Duodenal mucosa (tissue), 2 donors: ENCODE measurements around the gene MAN1A1.

ENCODE experiments used
- H3K27ac ChIP-seq: one replicate; pipeline ENCODE4 v1.7.0; 2013; ENCODE audit warnings: low read depth, low read length
- H3K27me3 ChIP-seq, 2 donors: one replicate each; pipeline ENCODE4 v1.7.0; 2013; ENCODE audit warnings: low read length in 2 of 2, control low read depth in 1 of 2; ENCODE audit not compliant: insufficient read depth in 2 of 2, control insufficient read depth in 1 of 2
- H3K36me3 ChIP-seq, 2 donors: one replicate each; pipeline ENCODE4 v1.7.0; 2013; ENCODE audit warnings: low read length in 2 of 2, control low read depth in 1 of 2; ENCODE audit not compliant: insufficient read depth in 2 of 2, control insufficient read depth in 1 of 2
- H3K4me1 ChIP-seq, 2 donors: one replicate each; pipeline ENCODE4 v1.7.0; 2013; ENCODE audit warnings: low read length in 2 of 2, control low read depth in 1 of 2; ENCODE audit not compliant: insufficient read depth in 2 of 2, control insufficient read depth in 1 of 2
- H3K4me3 ChIP-seq, 2 donors: one replicate each; pipeline ENCODE4 v1.7.0; 2013; ENCODE audit warnings: low read length in 2 of 2, low read depth in 1 of 2
- H3K9ac ChIP-seq, 2 donors: one replicate each; pipeline ENCODE4 v1.7.0; 2013; ENCODE audit warnings: low read length in 2 of 2, low read depth in 1 of 2
- H3K9me3 ChIP-seq, 2 donors: one replicate each; pipeline ENCODE4 v1.7.0; 2013; ENCODE audit warnings: low read length in 2 of 2, control low read depth in 1 of 2; ENCODE audit not compliant: control insufficient read depth in 1 of 2

MAN1A1 gene

GRCh38 chr6:119129148-119129967 is 220.2 kb downstream of the MAN1A1 start:
- H3K36me3 ChIP-seq: no peaks in the 10 kb centered on the region
- H3K4me3 ChIP-seq: no peak overlapping the region
- no peak overlapping the region for H3K27ac ChIP-seq
- H3K9me3 ChIP-seq: no peaks in the 10 kb centered on the region
- no peaks in the 10 kb centered on the region for H3K27me3 ChIP-seq
- H3K9ac ChIP-seq: no peak overlapping the region
- H3K4me1 ChIP-seq: peaks cover 3 to 10% of the 10 kb centered on the region in 2 donors

DNA sequence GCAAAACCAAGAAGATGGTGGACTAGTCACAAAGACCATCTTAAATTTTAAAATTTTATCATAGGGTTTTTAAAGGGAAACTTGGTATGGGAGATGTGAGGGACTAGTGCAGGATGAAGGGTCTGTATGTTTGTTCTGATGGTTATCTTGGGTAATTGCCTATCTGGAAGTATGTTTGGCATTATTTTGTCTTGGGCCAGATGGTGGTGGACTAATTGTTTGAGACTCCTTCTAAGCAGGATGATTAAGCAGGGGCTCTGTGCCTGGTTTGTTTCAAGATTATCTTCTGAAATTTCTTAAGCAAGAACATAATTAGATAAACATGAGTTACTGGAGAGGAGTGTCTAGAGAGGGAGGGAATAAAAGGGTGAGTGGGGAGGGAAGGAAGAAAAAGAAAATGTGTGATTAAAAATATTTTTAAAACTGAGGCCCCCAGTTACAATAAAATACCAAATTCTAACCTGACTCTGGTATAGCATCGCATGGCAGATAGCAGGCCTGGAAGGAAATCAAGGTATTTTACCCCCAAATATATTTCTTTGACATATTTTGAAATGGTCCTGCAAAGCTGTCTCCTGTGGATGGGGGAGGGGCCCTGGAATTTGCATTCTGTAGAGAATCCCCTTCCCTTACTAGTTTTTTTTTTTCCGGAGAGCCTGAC is 221.2 kb downstream of the MAN1A1 start:
- Histone ChIP-seq H3K4me3 (no peak overlapping the region), H3K27me3 (no peaks in the 10 kb centered on the region), H3K9me3 (no peaks in the 10 kb centered on the region), H3K9ac (no peak overlapping the region), H3K27ac (no peak overlapping the region), H3K36me3 (no peaks in the 10 kb centered on the region), H3K4me1 (peaks cover 3 to 10% of the 10 kb centered on the region in 2 donors)

DNA sequence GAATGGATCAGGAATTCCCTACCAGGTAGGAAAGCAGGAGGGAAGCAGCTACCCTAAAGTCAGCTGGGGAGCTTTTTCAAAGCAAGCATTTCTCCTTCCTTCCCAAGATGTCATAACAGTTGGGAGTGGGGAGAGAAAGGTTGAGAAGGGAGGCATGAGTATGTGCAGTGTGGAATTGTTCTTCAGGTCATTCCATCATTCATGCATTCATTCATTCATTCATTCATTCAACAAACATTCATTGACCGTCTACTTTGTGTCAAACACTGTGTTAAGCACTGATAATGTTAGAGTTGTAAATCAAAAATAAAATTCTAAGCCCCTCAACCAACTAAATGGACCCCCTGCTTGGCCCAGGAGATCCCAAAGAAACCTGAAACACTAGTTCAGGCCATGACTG is 221.9 kb downstream of the MAN1A1 start:
- Histone ChIP-seq H3K4me3 (no peak overlapping the region), H3K27ac (no peak overlapping the region)

More for the DNA sequence above, 221.9 kb downstream of the MAN1A1 start:
- no peaks in the 10 kb centered on the region for H3K9me3 ChIP-seq
- no peaks in the 10 kb centered on the region for H3K27me3 ChIP-seq
- peaks cover 3 to 10% of the 10 kb centered on the region in 2 donors for H3K4me1 ChIP-seq
- H3K9ac ChIP-seq: no peak overlapping the region
- no peaks in the 10 kb centered on the region for H3K36me3 ChIP-seq
